ENCODE data around the gene REXO5.

DNA sequence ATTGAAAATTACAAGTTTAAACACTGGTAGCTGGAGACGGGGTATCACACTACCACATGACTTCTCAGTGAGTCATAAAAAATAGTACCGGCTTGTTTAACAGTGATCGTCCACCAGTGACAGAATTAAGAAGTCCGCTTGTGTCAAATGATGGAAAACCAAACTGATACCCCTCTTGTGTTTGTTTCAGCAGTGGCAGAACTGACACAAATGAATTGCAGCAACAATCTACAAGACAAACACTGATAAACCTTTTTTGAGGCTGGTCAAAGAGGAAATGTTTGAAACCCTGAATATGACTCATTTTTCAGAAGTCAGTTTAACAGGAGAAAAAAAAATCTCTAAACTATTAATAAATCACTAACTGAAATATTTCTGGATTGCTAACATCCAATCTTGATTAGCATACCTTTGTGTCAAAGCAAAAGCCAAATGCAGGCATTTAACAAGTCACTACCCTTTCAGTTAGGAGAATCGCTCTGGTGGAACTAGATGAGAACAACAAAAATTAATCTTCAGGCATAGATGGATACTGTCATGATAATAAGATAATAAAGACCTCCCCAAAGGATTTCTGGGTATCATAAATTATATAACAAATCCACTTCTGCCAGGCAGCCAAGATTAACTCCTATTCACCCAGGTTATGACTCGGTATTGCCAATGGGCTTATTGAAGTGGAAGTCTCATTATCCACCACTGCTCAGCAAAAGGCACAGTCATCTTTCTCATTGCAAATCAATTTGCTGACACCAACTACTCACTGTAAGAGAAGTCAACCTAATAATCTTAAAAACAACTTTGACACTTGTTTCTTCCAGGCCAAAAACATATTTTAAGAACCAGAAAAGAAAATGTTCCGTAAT lies 73.1 kb downstream of the REXO5 start:
- TF ChIP-seq, protein P1, sequence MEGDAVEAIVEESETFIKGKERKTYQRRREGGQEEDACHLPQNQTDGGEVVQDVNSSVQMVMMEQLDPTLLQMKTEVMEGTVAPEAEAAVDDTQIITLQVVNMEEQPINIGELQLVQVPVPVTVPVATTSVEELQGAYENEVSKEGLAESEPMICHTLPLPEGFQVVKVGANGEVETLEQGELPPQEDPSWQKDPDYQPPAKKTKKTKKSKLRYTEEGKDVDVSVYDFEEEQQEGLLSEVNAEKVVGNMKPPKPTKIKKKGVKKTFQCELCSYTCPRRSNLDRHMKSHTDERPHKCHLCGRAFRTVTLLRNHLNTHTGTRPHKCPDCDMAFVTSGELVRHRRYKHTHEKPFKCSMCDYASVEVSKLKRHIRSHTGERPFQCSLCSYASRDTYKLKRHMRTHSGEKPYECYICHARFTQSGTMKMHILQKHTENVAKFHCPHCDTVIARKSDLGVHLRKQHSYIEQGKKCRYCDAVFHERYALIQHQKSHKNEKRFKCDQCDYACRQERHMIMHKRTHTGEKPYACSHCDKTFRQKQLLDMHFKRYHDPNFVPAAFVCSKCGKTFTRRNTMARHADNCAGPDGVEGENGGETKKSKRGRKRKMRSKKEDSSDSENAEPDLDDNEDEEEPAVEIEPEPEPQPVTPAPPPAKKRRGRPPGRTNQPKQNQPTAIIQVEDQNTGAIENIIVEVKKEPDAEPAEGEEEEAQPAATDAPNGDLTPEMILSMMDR (IDR thresholded peaks at IDR 0.05) = no peak
- TF ChIP-seq POLR2A (IDR thresholded peaks at IDR 0.05) = no peak

All from body of pancreas (tissue), 4 donors.